Tibial nerve (tissue), 4 donors: Measurements from ENCODE around the gene TENM3. TPM values are rescaled to one million over a fixed set of nuclear protein-coding genes. Genes with fewer than 3 reads are reported as not detected.
"Not testable (repeated sequence)": the region's sequence is repeated elsewhere in the genome, so short reads cannot be mapped to it uniquely, and the experiment has no call there.

ENCODE experiments used
- DNase-seq, 2 donors: peaks; one replicate each; pipeline ENCODE4 v3.0.0-alpha.2; 2019; ENCODE audit warnings: low spot score in 2 of 2
- H3K27ac ChIP-seq, 4 donors: fragments of 200-600 bp; sonication (generic) in 3 of 4; one replicate each; pipeline ENCODE4 v1.5.1; 2017 to 2019; ENCODE audit warnings: mild to moderate bottlenecking in 1 of 4
- H3K27me3 ChIP-seq, 2 donors: fragments of 200-600 bp; sonication (generic) in 1 of 2; one replicate each; pipeline versions ENCODE4 v1.5.1 to v1.6.0; 2017 to 2019
- H3K36me3 ChIP-seq, 3 donors: fragments of 200-600 bp; sonication (generic); one replicate each; pipeline ENCODE4 v1.5.1; 2018 to 2019
- H3K4me1 ChIP-seq, 4 donors: fragments of 200-600 bp; sonication (generic) in 3 of 4; one replicate each; pipeline ENCODE4 v1.5.1; 2017 to 2019
- H3K4me3 ChIP-seq, 4 donors: fragments of 200-600 bp; sonication (generic) in 3 of 4; one replicate each; pipeline ENCODE4 v1.5.1; 2017 to 2019; ENCODE audit warnings: mild to moderate bottlenecking in 1 of 4, moderate library complexity in 1 of 4
- H3K9me3 ChIP-seq, 4 donors: fragments of 200-600 bp; sonication (generic) in 3 of 4; one replicate each; pipeline ENCODE4 v1.5.1; 2017 to 2019
- CTCF ChIP-seq, 5 experiments: fragments of 200-600 bp in 3 of 5; fragments of 450-650 bp in 2 of 5; sonication (generic) in 3 of 5; IDR thresholded peaks; one replicate each; pipeline ENCODE4 v1.5.1; 2016 to 2019; ENCODE audit warnings: antibody characterized with exemption in 5 of 5, mild to moderate bottlenecking in 3 of 5, moderate library complexity in 2 of 5
- EP300 ChIP-seq, 2 donors: sonication (generic); formaldehyde crosslinking; IDR thresholded peaks; one replicate each; pipeline ENCODE4 v1.6.1; 2017; ENCODE audit warnings: antibody characterized with exemption in 2 of 2, mild to moderate bottlenecking in 1 of 2
- POLR2A ChIP-seq, 2 donors: fragments of 450-650 bp; IDR thresholded peaks; one replicate each; pipeline ENCODE4 v1.6.1; 2017; ENCODE audit warnings: antibody characterized with exemption in 2 of 2, mild to moderate bottlenecking in 2 of 2, moderate library complexity in 2 of 2
- WGBS, 2 donors: methylation state at CpG; one replicate each; pipeline ENCODE4 v1.1.5; 2018; 5-methylcytosine and 5-hydroxymethylcytosine counted together
- total RNA-seq, 4 donors: library from RNA; depleted of rRNA; stranded (reverse); fragments of >200 nt; gene quantifications; one replicate each; pipeline ENCODE4 v1.1.0, GENCODE V29; 2016

TENM3 gene
- total RNA-seq, 4 donors from 2014 or later = 19.0 to 60.5 (median 29.4) TPM

DNA sequence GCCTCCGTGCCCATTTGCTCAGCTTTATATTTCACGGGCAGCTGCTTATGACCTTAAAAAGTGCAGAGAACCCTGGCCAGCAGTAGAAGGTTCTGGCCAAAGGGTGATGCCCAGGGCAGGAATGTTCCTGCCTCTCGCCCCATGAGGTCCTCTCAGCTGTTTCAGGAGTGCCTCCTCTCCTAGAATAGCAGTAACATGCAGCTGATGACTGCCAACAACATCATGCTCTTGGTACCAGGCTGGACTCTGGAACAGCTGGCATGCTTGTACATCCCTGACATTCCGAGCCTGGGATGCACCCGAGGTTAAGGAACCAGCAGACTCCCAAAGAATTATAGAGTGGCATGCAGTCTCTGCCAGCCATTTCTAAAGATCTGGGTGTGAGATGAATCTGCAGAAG is 11.7 kb upstream of the TENM3 start:
- no peak for DNase-seq
- TF ChIP-seq POLR2A (IDR thresholded peaks at IDR 0.05) (no peak), EP300 (IDR thresholded peaks at IDR 0.05) (no peak), CTCF (IDR thresholded peaks at IDR 0.05) (no peak)
- Histone ChIP-seq H3K4me1 (no peaks in the 10 kb centered on the region), H3K27ac (no peak overlapping the region), H3K36me3 (no peaks in the 10 kb centered on the region), H3K27me3 (no peaks in the 10 kb centered on the region), H3K9me3 (no peaks in the 10 kb centered on the region), H3K4me3 (no peak overlapping the region)
- WGBS, 2 donors = 62 to 76% methylated on average over 4 to 5 of the region's 5 CpGs

GRCh38 chr4:182233310-182234090 is 9.7 kb upstream of the TENM3 start:
- Histone ChIP-seq H3K36me3 (no peaks in the 10 kb centered on the region), H3K27ac (no peak overlapping the region), H3K27me3 (no peaks in the 10 kb centered on the region), H3K9me3 (no peaks in the 10 kb centered on the region), H3K4me3 (no peak overlapping the region), H3K4me1 (no peaks in the 10 kb centered on the region)
- TF ChIP-seq EP300 (IDR thresholded peaks at IDR 0.05) (no peak), POLR2A (IDR thresholded peaks at IDR 0.05) (no peak), CTCF (IDR thresholded peaks at IDR 0.05) (no peak)
- no peak for DNase-seq
- WGBS, 2 donors = 80 to 83% methylated on average over 12 of the region's 12 CpGs

DNA sequence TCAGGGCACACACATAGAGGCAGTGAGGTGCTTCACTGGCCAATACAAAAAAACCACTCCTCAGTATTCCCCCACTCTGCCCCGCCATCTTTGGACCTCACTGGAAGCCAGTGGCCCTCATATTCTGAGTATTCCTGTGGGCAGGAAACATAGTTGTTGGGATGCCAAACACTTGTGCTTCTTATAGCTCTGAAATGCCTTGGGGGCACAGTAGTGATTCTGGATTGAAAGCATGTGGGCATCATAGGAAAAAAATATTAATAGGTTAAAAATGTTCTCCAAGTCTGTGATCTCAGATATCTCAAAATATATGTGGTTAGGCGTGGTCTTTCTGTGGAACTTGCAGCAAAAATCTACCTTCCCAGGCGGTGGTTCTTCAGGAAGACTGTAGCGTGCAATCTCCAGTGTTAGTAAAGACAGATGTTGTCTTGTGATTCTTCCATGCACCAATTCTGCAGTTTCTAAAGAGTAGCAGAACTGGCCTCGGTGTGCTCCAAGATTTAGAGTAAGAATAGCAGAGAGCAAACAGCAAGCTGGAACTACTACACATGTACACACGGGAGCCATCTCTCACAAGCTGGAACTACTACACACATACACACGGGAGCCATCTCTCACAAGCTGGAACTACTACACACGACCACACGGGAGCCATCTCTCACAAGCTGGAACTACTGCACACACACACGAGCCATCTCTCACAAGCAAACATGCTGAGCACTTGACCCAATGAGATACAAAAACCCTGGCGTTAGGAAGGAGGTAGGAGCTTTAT is 8.0 kb upstream of the TENM3 start:
- no peaks in the 10 kb centered on the region for H3K9me3 ChIP-seq
- no peak overlapping the region for H3K27ac ChIP-seq
- H3K27me3 ChIP-seq = no peaks in the 10 kb centered on the region
- 72 to 76% methylated on average over 11 of the region's 11 CpGs for WGBS, 2 donors
- peaks cover 0 to 7% (median 0%) of the 10 kb centered on the region in 4 donors for H3K4me1 ChIP-seq
- TF ChIP-seq CTCF (IDR thresholded peaks at IDR 0.05) (no peak), POLR2A (IDR thresholded peaks at IDR 0.05) (no peak), EP300 (IDR thresholded peaks at IDR 0.05) (no peak)
- DNase-seq = no peak
- H3K4me3 ChIP-seq = no peak overlapping the region
- H3K36me3 ChIP-seq = no peaks in the 10 kb centered on the region

DNA sequence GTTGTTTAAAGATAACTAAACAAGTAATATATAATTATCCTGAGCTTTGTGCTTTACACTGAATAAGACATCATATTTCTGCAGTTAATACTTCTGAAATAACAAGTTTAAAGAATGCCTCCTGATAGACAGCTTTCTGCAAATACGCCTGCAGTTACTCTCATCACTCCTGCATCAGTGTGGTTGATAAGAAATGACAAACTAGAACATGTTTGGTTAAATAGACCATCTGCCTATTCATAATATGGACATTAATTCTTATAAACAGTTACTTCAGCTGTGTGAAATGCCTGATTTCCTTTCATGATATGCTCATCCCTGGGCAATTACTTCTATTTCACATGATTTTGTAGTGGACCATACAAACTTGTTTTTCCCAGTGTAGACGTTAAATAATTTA is 7.0 kb upstream of the TENM3 start:
- Histone ChIP-seq H3K9me3 (no peaks in the 10 kb centered on the region), H3K36me3 (no peaks in the 10 kb centered on the region), H3K4me3 (no peak overlapping the region), H3K27ac (no peak overlapping the region), H3K27me3 (no peaks in the 10 kb centered on the region), H3K4me1 (peaks cover 0 to 12% (median 0%) of the 10 kb centered on the region in 4 donors)
- TF ChIP-seq POLR2A (IDR thresholded peaks at IDR 0.05) (no peak), CTCF (IDR thresholded peaks at IDR 0.05) (no peak), EP300 (IDR thresholded peaks at IDR 0.05) (no peak)
- no peak for DNase-seq
- 90 to 91% methylated on average over 2 of the region's 2 CpGs for WGBS, 2 donors

DNA sequence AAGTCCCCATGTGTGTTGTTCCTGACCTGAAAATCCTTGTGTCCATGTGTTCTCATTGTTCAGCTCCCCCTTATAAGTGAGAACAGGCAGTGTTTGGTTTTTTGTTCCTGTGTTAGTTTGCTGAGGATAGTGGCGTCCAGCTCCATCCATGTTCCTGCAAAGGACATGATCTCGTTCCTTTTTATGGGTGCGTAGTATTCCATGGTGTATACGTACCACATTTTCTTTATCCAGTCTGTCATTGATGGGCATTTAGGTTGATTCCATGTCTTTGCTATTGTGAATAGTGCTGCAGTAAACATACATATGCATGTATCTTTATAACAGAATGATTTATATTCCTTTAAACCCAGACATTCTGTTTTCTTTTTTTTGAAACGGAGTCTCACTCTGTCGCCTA is 6.2 kb upstream of the TENM3 start:
- not testable (repeated sequence) for H3K36me3 ChIP-seq

More for the DNA sequence above, 6.2 kb upstream of the TENM3 start:
- H3K4me1 ChIP-seq = peaks cover 0 to 12% (median 0%) of the 10 kb centered on the region in 4 donors
- H3K4me3 ChIP-seq, H3K27me3 ChIP-seq, H3K27ac ChIP-seq, DNase-seq, H3K9me3 ChIP-seq: not testable (repeated sequence)
- WGBS, 2 donors = 97% methylated on average over 6 of the region's 6 CpGs
